Testis (tissue), 2 donors: ENCODE results near the gene ABCC11.

ENCODE experiments used
- CTCF ChIP-seq, 3 experiments: fragments of 450-650 bp in 2 of 3; fragments of 200-600 bp in 1 of 3; sonication (generic) in 1 of 3; IDR thresholded peaks; one replicate each; pipeline ENCODE4 v1.5.1; 2016 to 2019; ENCODE audit warnings: antibody characterized with exemption in 3 of 3, mild to moderate bottlenecking in 2 of 3, moderate library complexity in 1 of 3
- POLR2A ChIP-seq: fragments of 450-650 bp; IDR thresholded peaks from one replicate; pipeline ENCODE4 v1.6.1; 2017; ENCODE audit warnings: antibody characterized with exemption, mild to moderate bottlenecking, moderate library complexity

GRCh38 chr16:48244080-48244862 is 3.1 kb downstream of the ABCC11 start, which contains the start of gene LONP2:
- no peak for TF ChIP-seq CTCF (IDR thresholded peaks at IDR 0.05)
- TF ChIP-seq POLR2A = no peak
